HCEC 1CT (cell line): ENCODE measurements around the gene DDX27.

ENCODE experiments used
- DNase-seq: peaks from one replicate; pipeline ENCODE4 v3.0.0-alpha.2; 2017

The DDX27 gene

GRCh38 chr20:49248879-49249665, 29.9 kb downstream of the DDX27 start:
- DNase-seq: no peak

GRCh38 chr20:49252556-49253350, 33.5 kb downstream of the DDX27 start:
- no peak for DNase-seq

DNA sequence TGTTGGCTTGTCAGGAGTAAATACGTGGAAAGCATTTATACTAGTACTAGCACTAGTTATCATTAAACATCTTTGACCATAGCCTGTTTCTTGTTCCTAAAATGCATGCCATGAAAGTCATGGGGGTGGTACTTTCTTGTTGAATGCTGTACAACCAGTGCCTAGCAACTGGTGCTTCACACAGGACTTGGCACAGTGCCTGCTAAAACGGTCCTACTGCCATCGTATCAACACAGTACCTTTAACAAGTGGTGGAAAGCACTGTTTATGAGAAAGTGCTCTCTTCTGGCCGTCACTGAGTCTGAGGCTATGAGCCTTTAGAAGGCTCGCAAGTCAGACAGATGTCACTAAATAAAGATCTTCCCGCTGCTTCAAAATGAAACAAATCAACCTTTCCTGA, 37.0 kb downstream of the DDX27 start:
- DNase-seq: no peak

DNA sequence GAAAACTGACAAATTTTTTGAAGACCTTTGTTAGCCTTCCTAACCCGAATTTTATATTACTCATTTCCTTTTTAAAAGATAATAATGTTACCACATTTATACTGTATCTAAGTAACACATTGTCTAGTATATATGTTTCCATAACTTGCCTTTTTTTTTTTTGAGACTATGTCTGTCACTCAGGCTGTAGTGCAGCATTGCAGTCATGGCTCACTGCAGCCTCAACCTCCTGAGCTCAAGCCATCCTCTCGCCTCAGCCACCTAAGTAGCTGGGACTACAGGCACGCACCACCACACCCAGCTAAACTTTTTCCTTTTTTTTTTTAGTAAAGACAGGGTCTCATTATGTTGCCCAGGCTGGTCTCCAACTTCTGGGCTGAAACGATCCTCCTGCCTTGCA, 40.1 kb downstream of the DDX27 start:
- DNase-seq: no peak

DNA sequence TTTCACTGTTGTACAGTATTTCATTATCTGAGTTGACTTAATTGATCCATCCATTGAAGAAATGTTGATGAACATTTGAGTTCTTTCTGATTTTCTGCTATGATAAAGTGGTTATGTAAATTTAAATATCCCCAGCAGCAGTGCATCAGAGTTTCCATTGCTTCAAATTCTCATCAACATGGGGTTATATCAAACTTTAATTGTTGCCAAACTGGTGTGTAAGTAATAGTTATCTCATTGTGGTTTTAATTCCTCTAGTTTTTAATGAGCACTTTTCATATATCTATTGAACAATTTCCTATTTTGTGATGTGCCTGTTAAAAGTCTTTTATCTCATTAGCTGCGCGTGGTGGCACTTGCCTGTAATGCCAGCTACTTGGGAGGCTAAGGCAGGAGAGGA, 40.6 kb downstream of the DDX27 start:
- no peak for DNase-seq

GRCh38 chr20:49260218-49260617, 41.0 kb downstream of the DDX27 start:
- no peak for DNase-seq

DNA sequence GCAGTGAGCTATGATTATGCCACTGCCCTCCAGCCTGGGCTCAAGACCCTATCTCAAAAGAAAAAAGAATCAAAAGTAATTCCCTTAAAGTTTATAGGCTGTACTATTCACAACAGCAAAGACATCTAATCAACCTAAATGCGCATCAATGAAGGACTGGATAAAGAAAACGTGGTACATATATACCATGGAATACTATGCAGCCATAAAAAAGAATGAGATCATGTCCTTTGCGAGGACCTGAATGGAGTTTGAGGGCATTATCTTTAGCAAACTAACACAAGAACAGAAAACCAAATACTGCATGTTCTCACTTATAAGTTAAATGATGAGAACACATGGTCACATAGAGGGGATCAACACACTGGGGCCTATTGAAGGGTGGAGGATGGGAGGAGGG, 42.0 kb downstream of the DDX27 start:
- no peak for DNase-seq

DNA sequence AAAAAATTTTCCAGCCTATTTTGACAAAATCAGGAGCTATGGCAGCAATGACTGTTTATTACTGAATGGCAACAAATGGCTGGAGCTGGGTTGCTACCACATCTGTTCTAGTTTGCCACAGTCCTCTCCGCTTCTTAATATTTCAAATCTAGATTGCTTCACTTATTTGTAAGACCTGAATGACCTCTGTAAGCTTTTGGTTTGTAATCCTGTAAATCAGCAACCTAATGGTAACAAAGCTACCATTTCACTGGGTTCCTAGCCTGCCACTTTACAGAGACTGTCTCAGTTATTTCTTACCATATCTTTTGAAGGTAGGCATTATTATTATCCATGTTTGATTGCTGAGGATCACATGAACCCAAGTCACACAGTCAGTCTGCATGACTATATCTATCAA, 43.2 kb downstream of the DDX27 start:
- DNase-seq: no peak

DNA sequence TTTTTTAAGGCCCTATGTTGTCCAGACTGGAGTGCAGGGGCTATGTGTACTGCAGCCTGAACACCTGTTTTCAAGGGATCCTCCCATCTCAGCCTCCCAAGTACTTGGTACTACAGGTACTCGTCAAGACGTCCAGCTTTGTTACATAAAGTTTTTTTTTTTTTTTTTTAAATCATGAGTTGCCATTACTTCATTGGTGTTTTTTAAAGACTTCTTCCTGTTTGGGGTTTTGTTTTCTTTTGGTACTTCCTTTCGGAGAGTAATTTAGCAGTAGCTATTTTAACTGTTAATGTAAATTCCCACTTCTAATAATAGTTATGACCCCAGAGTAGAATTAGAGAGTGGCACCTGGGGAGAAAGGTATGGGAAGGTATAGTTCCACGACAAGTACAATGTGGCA, 48.1 kb downstream of the DDX27 start:
- no peak for DNase-seq

DNA sequence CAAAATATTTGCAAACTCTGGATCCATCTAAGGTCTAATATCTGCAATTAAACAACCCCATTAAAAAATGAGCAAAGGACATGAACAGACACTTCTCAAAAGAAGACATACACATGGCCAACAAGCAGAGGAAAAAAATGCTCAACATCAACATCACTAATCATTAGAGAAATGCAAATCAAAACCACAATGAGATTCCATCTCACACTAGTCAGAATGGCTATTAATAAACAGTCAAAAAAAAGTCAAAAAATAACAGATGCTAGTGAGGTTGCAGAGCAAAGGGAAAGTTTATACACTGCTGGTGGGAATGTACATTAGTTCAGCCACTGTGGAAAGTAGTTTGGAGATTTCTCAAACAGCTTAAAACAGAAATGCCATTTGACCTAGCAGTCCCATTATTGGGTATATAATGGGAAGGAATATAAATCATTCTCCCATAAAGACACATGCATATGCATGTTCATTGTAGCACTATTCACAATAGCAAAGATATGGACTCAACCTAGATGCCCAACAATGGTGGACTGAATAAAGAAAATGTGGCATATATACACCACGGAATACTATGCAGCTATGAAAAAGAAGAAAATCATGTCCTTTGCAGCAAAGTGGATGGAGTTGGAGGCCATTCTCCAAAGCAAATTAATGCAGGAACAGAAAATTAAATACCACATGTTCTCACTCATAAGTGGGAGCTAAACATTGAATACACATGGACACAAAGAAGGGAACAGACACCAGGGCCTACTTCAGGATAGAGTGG, 49.6 kb downstream of the DDX27 start:
- peak; percentile 75 for DNase-seq

- peak; percentile 73 for DNase-seq
Measured at GRCh38 chr20:49270177-49270576, 51.0 kb downstream of the DDX27 start.

GRCh38 chr20:49270736-49271135, 51.5 kb downstream of the DDX27 start:
- DNase-seq: no peak

- no peak for DNase-seq
Measured at GRCh38 chr20:49272654-49273053, 53.4 kb downstream of the DDX27 start.

GRCh38 chr20:49273696-49274277, 54.6 kb downstream of the DDX27 start:
- DNase-seq: no peak

GRCh38 chr20:49275216-49275615, 56.0 kb downstream of the DDX27 start:
- DNase-seq: no peak

DNA sequence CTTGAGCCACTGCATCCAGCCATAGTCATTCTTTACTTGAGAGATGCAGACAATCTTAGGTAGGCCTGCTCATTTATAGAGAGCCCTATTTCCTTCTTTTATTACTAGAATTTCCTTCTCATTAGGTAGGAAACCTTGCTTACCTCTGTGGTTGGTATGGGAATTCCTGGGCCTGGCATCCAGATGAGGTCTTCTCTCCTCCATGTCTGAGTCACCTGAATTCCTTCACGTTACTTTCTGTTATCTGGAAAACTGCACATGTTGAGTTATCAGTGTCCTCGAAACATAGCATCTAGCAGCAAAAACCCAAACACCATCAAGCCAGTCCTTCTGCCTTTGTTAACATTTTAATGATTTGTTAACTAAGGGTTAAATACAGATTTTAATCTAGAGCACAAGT, 56.4 kb downstream of the DDX27 start:
- DNase-seq: peak; percentile 1

- DNase-seq: peak; percentile 78
Measured at GRCh38 chr20:49276161-49276960, 57.1 kb downstream of the DDX27 start.

DNA sequence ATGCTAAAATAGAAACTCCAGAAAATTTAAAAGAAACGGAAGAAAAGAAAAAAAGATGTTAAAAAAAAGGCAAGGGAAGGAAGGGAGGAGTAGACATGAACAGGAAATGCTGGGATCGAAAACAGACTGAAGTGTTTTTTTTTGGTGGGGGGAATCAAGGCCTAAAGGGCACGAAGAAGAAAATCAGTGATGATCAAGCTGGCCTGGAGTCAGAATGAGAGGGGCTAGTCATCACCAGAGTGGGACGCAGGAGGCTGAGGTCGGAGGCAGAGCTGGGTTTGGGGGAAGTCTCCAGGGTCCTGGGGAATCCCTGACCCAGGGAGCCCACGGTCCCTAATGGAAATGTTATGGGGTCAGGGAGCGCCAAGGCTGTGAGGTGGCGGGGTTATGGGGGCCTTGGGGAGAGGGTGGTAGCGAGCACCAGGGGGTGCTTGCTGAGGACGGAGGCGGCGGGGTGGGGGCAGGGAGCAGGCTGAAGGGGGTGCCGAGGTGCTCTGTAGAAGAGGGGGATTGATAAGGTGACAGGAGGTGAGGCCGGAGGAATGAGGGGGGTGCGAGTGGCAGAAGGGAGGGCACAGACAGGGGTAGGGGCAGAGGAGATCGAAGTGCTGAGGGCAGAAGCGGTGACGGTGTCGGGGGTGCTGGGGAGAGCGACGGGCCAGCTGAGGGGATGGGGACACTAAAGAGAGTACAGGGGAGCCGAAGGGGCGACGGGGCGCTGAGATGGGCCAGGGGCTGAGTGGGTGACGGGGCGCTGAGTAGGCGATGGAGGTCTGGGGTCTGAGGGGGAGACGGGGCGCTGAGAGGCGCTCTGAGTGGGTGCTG, 58.0 kb downstream of the DDX27 start:
- DNase-seq: no peak

DNA sequence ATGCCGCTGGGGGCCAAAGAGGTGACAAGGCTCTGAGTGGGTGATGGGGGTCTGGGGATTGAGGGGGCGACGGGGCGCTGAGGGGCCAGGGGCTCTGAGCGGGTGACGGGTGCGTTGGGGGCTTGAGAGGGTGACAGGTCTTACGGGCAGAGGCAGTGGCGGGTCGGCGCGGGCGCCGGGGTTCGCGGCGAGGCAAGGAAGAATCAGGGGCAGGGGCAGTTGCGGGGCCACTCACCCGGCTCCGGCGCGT, 58.5 kb downstream of the DDX27 start:
- no peak for DNase-seq

GRCh38 chr20:49278036-49278817, 59.0 kb downstream of the DDX27 start, which contains the start of gene ZNFX1:
TSS of gene ZNFX1 (minus strand) at chr20:49278057. CDS start at chr20:49275839, 2,218 bp downstream.
- DNase-seq: peak; percentile 97
